Esophagus (tissue), 2 donors: Measurements from ENCODE around the gene UPF1. TPM values are rescaled to one million over a fixed set of nuclear protein-coding genes. Genes with fewer than 3 reads are reported as not detected.
A peak's percentile ranks its signal among the peaks of the same experiment; 100 is the strongest.

ENCODE experiments used
- H3K27ac ChIP-seq, 2 donors: one replicate each; pipeline ENCODE4 v1.5.1; 2013; ENCODE audit warnings: low read depth in 2 of 2, mild to moderate bottlenecking in 2 of 2, inconsistent platforms in 1 of 2, low read length in 1 of 2, moderate library complexity in 1 of 2
- H3K27me3 ChIP-seq, 2 donors: one replicate each; pipeline ENCODE4 v1.6.1; 2013; ENCODE audit warnings: low read length in 2 of 2, control low read depth in 1 of 2, mild to moderate bottlenecking in 1 of 2; ENCODE audit not compliant: insufficient read depth in 2 of 2, control insufficient read depth in 1 of 2
- H3K36me3 ChIP-seq, 2 donors: one replicate each; pipeline ENCODE4 v1.6.1; 2013; ENCODE audit warnings: low read length in 1 of 2; ENCODE audit not compliant: control insufficient read depth in 2 of 2, insufficient read depth in 2 of 2
- H3K4me1 ChIP-seq, 2 donors: one replicate each; pipeline ENCODE4 v1.6.1; 2013; ENCODE audit warnings: low read length in 1 of 2; ENCODE audit not compliant: control insufficient read depth in 2 of 2, insufficient read depth in 2 of 2
- H3K4me3 ChIP-seq, 2 donors: one replicate each; pipeline ENCODE4 v1.5.1; 2013; ENCODE audit warnings: low read length in 2 of 2, mild to moderate bottlenecking in 2 of 2, low read depth in 1 of 2, moderate library complexity in 1 of 2
- H3K9me3 ChIP-seq, 2 donors: one replicate each; pipeline ENCODE4 v1.6.1; 2013; ENCODE audit warnings: mild to moderate bottlenecking in 2 of 2, low read depth in 1 of 2, low read length in 1 of 2, moderate library complexity in 1 of 2; ENCODE audit not compliant: control insufficient read depth in 2 of 2, insufficient read depth in 1 of 2
- WGBS, 2 donors: extraction: QIAGEN DNeasy Blood & Tissue Kit; methylation state at CpG; one replicate each; pipeline ENCODE4 v1.1.7; 2013; 5-methylcytosine and 5-hydroxymethylcytosine counted together
- polyA plus RNA-seq, 2 donors: library from polyadenylated mRNA; stranded (reverse); fragments of 200-250 nt; gene quantifications; one replicate each; pipeline ENCODE4 v1.2.3, GENCODE V29; 2013
- donor health status: healthy with polysubstance abuse.
- donor health status: Bipolar disorder and iron deficiency.

Gene UPF1
- polyA plus RNA-seq, 2 donors, result 28.1 to 41.7 TPM

DNA sequence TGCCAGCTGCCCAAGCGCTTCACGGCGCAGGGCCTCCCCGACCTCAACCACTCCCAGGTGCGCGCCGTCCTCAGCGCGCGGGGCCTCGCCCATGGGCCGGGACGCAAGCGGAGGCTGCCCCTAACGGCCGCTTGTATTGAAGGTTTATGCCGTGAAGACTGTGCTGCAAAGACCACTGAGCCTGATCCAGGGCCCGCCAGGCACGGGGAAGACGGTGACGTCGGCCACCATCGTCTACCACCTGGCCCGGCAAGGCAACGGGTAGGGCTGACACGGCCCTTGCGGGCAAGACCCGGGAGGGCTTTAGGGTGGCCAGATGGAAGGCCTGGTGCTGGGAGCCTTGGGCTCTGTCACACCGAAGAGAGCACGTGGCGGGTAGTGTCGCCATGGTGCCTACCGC lies 23.2 kb downstream of the UPF1 start:
- WGBS, 2 donors, result 95% methylated on average over 33 of the region's 33 CpGs
- Histone ChIP-seq H3K36me3 (peaks cover 42 to 90% of the 10 kb centered on the region in 2 donors), H3K9me3 (no peaks in the 10 kb centered on the region)

GRCh38 chr19:18855647-18856384 lies 24.1 kb downstream of the UPF1 start:
- Histone ChIP-seq H3K27me3 (no peaks in the 10 kb centered on the region), H3K9me3 (no peaks in the 10 kb centered on the region), H3K4me1 (peaks cover 0 to 2% of the 10 kb centered on the region in 2 donors), H3K4me3 (no peak overlapping the region), H3K36me3 (peaks cover 39 to 92% of the 10 kb centered on the region in 2 donors), H3K27ac (no peak overlapping the region)
- 90 to 92% methylated on average over 27 of the region's 27 CpGs for WGBS, 2 donors

More for the DNA sequence above, 23.2 kb downstream of the UPF1 start:
- Histone ChIP-seq H3K27me3 (no peaks in the 10 kb centered on the region), H3K4me1 (peaks cover 2 to 8% of the 10 kb centered on the region in 2 donors), H3K4me3 (no peak overlapping the region), H3K27ac (no peak overlapping the region)

DNA sequence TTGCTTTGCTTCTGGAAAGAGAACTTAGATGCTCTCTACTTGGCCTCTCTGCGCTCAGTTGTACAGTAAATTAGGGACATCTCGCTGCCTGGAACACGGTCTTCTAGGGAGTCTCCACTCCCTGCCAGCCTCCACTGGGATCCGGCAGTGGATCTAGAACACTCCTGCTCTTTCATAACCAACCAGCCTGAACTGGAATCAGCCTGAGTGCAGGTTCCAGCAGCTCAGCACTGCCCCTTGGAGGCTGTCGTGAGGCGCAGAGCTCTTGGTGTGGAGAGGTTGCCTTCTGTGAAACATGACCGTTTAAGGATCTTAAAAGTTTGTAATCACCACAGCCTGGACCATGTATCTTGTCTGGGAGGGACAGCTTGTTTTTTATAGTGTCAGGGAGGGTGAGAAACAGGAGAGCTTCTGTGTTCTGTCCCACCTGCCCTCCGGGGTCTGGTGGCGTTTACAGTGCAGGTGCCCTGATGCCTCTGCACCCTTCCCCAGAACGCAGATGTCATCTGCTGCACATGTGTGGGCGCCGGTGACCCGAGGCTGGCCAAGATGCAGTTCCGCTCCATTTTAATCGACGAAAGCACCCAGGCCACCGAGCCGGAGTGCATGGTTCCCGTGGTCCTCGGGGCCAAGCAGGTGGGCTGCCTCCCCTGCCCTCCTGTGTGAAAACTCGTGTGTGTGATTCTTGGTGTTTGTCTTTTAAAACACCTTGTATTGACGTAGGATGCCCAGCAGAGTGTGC lies 24.8 kb downstream of the UPF1 start:
- Histone ChIP-seq H3K4me3 (no peak overlapping the region), H3K36me3 (peaks cover 45 to 93% of the 10 kb centered on the region in 2 donors), H3K27me3 (no peaks in the 10 kb centered on the region), H3K9me3 (no peaks in the 10 kb centered on the region), H3K4me1 (no peaks in the 10 kb centered on the region), H3K27ac (no peak overlapping the region)
- WGBS, 2 donors, result 84 to 85% methylated on average over 22 of the region's 22 CpGs

DNA sequence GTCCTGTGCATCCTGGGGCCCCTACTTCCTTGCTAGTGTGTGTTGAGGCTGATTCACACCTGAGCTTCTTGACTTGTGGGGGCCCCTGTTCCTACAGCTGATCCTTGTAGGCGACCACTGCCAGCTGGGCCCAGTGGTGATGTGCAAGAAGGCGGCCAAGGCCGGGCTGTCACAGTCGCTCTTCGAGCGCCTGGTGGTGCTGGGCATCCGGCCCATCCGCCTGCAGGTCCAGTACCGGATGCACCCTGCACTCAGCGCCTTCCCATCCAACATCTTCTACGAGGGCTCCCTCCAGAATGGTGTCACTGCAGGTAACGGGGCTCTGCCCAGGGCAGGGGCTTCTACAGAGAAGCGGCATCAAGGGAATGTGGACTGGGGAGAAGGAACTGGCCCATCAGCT lies 25.5 kb downstream of the UPF1 start:
- H3K27me3 ChIP-seq, result no peaks in the 10 kb centered on the region
- no peak overlapping the region for H3K4me3 ChIP-seq
- no peak overlapping the region for H3K27ac ChIP-seq
- H3K4me1 ChIP-seq, result no peaks in the 10 kb centered on the region
- H3K9me3 ChIP-seq, result no peaks in the 10 kb centered on the region
- H3K36me3 ChIP-seq, result peaks cover 39 to 92% of the 10 kb centered on the region in 2 donors
- WGBS, 2 donors, result 93% methylated on average over 13 of the region's 13 CpGs

- H3K4me3 ChIP-seq, result no peak overlapping the region
- H3K27me3 ChIP-seq, result no peaks in the 10 kb centered on the region
- H3K36me3 ChIP-seq, result peaks cover 50 to 93% of the 10 kb centered on the region in 2 donors
- H3K4me1 ChIP-seq, result no peaks in the 10 kb centered on the region
- WGBS, 2 donors, result 88 to 89% methylated on average over 21 of the region's 21 CpGs
- no peaks in the 10 kb centered on the region for H3K9me3 ChIP-seq
- no peak overlapping the region for H3K27ac ChIP-seq
These were observed 27.3 kb downstream of the UPF1 start for GRCh38 chr19:18858906-18859646.

DNA sequence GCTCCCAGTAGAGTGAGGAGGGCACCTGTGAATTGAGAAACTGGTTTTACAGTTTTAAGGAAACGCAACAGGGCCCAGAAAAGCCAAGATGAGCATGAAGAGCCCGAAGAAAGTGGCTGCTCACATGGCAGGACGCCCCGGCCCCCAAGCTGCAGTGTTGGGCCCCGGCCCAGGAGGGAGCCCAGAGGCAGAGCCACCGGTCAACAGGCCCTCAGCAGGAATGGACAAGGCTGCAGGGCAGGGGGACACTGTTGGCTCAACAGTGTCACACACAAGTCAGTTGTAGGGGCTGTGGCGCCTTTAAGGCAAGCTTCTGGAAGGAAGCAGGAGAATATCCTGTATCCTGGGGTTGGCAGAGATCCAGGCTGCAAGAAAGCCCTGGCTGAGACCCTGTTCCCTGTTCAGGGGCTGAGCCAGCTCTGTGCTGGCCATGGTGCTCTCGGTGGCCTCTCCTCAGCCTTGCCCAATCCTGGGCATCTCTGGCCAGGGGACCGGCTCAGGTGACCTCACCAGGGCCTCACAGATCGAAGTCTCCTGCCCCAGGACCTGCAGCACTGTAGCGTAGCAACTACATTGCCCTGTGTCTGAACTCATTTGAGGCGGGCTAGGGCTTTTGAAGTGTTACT lies 28.0 kb downstream of the UPF1 start:
- H3K36me3 ChIP-seq, result peaks cover 52 to 91% of the 10 kb centered on the region in 2 donors
- H3K9me3 ChIP-seq, result no peaks in the 10 kb centered on the region
- peak overlapping the region in 1 of 2 donors; percentile 18 for H3K27ac ChIP-seq
- no peaks in the 10 kb centered on the region for H3K4me1 ChIP-seq
- H3K4me3 ChIP-seq, result no peak overlapping the region
- 82 to 85% methylated on average over 12 of the region's 12 CpGs for WGBS, 2 donors
- no peaks in the 10 kb centered on the region for H3K27me3 ChIP-seq

DNA sequence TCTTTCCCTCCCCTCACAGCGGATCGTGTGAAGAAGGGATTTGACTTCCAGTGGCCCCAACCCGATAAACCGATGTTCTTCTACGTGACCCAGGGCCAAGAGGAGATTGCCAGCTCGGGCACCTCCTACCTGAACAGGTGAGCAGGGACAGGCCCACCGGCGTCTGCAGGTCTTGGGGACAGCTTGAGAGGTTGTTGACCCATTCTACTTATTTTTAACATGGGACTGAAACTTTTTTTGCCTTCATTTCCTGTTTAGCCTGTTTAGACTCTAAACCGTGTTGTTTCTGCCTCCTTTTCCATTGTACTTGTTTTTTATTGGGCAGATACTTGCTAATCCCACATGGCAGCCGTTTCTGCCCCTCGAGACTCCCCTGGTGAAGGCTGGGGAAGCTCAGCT lies 28.5 kb downstream of the UPF1 start:
- H3K27me3 ChIP-seq, result no peaks in the 10 kb centered on the region
- no peak overlapping the region for H3K4me3 ChIP-seq
- no peak overlapping the region for H3K27ac ChIP-seq
- H3K9me3 ChIP-seq, result no peaks in the 10 kb centered on the region
- no peaks in the 10 kb centered on the region for H3K4me1 ChIP-seq
- WGBS, 2 donors, result 82% methylated on average over 11 of the region's 11 CpGs
- peaks cover 57 to 90% of the 10 kb centered on the region in 2 donors for H3K36me3 ChIP-seq

- no peak overlapping the region for H3K4me3 ChIP-seq
- H3K27me3 ChIP-seq, result no peaks in the 10 kb centered on the region
- H3K4me1 ChIP-seq, result no peaks in the 10 kb centered on the region
- no peaks in the 10 kb centered on the region for H3K9me3 ChIP-seq
- 90 to 92% methylated on average over 17 of the region's 17 CpGs for WGBS, 2 donors
- no peak overlapping the region for H3K27ac ChIP-seq
- H3K36me3 ChIP-seq, result peaks cover 61 to 90% of the 10 kb centered on the region in 2 donors
These were observed 29.0 kb downstream of the UPF1 start for GRCh38 chr19:18860725-18861124.

DNA sequence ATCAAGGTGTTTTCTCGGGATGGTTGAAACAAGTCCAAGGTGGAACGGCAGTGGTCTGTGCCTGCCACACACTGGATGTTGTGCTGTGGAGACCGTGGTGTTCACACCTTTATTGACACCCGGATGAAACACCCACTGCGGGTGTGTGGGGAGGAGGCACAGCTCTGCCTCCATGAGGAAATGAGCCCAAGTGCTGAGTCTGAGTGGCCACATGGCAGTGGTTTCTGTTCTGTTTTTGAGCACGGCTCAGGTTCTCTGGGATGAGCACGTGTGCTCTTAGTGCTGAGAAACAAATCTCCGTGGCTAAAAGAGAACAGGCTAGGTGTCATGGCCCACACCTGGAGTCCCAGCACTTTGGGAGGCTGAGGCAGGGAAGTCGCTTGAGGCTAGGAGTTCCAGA lies 29.5 kb downstream of the UPF1 start:
- H3K27me3 ChIP-seq, result no peaks in the 10 kb centered on the region
- H3K36me3 ChIP-seq, result peaks cover 59 to 90% of the 10 kb centered on the region in 2 donors
- WGBS, 2 donors, result 79 to 80% methylated on average over 9 of the region's 9 CpGs
- no peak overlapping the region for H3K27ac ChIP-seq
- H3K4me1 ChIP-seq, result no peaks in the 10 kb centered on the region
- no peaks in the 10 kb centered on the region for H3K9me3 ChIP-seq
- H3K4me3 ChIP-seq, result no peak overlapping the region
